HG03442 (cell line): ENCODE measurements around the gene PAPOLG.

Experiments used
- ATAC-seq: cut with Tn5 transposase; IDR thresholded peaks from one replicate; pipeline ENCODE4 v1.9.1; 2021; ENCODE audit warnings: mild to moderate bottlenecking, moderate library complexity; ENCODE audit not compliant: unreplicated experiment

Gene PAPOLG

DNA sequence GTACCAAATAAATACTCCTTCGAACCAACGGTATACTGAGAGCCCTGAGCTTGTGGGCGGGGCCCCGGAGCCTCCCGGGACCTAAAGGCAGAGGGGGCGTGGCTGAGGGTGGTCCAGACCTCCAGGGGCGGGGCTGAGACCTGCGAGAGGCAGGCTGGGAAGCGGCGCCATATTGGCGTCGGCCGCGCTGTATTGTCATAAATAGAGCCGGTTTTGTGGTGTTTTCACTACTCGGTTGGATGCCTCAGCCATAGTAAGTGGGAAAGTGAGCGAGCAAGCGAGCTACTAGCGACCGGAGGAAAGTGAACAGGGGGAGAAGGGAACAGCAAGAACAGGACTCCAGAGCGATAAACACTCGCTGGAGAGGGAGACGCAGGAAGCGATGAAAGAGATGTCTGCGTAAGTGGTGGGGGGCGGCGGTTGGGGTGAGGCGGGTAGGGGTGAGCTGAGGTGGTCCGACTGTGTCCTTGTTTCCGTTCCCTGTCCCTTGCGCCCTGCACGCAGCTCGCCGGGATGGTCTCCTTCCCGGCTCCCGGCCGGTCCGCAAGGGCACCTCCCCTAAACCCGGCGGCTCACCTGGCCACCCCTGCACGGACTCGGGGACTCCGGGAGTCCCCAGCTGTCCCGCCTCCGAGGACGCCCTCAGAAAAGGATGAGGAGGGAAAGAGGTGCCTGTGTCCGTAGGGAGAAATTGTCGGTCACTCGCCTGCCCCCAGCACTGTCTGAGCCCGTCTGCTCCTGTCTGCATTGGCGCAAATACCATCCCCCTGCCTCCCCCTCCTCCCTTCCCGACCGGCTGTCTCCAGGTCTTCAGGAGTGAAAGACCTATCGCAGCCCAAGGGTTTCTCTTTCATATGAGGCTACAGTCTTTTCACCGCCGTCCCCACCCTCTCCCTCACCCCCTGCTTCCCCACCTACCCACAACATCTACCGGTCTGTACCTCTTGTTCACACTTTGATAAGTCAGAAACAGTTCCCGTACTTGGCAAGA, at the start of gene PAPOLG:
Gene PAPOLG (plus strand): TSS at position 172 of the 991 bp plus-strand sequence. CDS start 211 bp downstream, at position 383.
- peak; percentile 98 for ATAC-seq

DNA sequence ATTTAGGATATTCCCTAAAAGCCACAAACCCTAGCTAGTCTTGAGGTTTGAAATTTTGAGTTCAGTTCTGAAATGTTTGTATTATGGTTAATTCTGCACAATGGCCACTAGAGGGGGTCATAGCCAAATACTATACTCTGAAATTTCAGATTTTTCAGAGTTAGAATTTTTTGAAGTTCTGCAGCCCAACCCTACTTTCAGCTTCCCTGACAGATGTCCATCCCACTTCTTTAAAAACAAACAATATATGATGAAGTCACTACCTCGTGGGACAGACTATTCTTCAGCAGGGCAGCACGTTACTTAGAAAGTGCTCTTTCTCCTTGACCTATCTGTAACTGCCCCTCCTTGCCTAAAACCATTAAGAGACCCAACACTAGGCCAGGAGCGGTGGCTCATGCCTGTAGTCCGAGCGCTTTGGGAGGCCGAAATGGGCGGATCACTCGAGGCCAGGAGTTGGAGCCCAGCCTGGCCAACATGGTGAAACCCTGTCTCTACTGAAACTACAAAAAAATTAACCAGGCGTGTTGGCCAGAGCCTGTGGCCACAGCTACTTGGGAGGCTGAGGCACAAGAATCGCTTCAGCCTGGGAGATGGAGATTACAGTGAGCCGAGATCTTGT, 48.2 kb upstream of the PAPOLG start:
- peak; percentile 42 for ATAC-seq

DNA sequence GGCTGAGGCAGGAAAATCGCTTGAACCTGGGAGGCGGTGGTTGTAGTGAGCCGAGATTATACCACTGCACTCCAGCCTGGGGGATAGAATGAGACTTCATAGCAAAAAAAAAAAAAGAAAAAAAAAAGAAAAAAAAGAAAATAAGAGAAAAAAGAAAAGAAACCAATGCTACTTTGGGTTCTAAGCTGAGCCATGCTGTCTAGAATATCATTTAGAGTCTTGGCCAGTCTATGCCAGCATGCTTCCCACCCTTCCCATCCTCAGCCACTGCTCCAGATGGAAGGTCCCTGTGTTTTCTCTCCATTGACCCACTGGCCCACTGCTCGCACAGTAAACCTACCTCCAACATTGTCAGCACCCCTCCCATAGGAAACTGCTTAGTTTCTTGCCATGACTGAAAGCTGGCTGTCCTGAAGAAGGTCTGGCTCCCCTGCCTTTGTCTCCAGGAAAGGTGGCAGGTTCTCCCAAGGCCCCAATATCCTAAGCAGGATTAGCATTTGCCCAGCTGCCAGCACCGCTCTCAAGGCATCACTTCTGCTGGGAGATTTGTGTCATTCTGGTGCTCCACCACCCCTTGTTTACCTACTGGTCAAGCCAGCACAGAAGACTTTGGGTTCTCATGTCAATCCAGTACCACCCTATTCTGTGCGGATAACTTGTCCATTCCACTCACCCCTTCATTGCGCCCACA, 47.3 kb upstream of the PAPOLG start:
- ATAC-seq: no peak

DNA sequence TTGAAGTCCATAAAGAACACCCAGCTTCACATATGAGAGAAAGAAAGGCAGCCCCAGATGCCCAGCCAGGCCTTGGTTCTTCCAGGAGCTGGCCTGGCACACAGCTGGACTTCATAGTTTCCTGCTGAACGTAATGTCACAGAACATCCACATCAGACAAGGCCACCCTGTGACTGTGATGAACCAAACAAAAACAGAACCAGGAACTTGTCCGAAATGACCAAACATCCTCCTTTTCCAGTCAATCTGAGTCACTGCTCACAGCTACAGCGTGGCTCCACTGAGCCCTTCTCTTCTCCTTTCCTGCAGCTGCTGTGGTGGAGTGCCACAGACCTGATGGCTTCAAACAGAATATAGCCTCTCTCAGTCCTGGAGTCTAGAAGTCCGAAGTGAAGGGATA, 45.4 kb upstream of the PAPOLG start:
- no peak for ATAC-seq

DNA sequence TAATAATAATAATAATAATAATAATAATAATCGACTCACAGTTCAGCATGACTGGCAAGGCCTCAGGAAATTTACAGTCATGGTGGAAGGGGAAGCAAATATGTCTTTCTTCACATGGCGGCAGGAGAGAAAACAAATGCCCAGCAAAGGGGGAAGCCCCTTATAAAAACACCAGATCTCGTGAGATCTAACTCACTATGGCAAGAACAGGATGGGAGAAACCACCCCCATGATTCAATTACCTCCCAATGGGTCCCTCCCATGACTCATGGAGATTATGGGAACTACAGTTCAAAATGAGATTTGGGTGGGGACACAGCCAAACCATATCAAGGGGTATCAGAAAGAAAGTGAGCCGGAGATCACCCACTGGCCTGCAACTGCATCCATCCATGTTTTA, 40.5 kb upstream of the PAPOLG start:
- ATAC-seq: no peak

DNA sequence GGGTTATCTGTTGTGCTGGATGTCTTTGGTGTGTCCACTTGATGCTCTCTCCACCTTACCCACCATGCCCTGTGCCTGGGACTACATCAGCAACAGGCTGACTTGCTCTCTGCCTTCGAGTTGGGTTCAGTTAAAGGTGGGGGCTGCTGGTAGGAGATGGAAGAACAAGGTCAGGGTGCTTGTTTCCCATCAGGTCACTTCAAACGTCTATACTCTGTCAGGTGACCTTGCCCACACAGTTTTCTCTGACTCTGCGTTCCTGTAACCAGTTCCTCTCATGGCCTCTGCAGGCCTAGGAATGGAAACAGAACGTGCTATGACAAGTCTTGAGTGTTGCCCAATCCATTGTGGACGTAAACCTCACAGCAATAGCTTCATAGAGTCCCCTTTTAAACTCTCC, 38.4 kb upstream of the PAPOLG start:
- ATAC-seq: no peak

DNA sequence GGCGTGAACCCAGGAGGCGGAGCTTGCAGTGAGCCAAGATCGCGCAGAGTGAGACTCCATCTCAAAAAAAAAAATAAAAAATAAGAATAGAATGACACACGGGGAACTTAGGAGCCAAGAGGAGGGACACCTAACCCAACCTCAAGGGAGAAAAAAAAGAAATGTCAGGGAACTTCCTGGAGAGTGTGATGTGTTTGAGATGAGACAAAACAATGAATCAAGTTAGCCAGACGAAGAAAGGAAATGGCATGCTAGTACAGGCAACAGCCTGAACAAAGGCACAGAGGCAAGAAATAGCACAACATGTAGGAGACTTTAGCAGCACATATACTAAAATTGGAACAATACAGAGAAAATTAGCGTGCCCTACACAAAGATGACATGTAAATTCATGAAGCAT, 36.7 kb upstream of the PAPOLG start:
- ATAC-seq: no peak

DNA sequence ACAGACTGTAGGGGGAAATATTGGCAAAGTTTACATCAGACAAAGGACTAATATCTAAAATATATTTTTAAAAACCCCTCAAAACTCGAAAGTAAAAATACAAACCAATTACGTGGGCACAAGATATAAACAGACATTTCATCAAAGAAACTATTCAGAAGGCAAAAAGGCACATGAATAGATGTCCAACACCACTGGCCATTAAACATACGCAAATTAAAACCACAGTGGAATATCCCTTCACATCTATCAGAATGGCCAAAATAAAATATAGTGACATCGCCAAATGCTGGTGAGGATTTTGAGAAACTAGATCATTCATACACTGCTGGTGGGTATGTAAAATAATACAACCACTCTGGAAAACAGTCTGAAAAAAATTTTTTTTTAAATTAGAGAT, 30.6 kb upstream of the PAPOLG start:
- no peak for ATAC-seq

DNA sequence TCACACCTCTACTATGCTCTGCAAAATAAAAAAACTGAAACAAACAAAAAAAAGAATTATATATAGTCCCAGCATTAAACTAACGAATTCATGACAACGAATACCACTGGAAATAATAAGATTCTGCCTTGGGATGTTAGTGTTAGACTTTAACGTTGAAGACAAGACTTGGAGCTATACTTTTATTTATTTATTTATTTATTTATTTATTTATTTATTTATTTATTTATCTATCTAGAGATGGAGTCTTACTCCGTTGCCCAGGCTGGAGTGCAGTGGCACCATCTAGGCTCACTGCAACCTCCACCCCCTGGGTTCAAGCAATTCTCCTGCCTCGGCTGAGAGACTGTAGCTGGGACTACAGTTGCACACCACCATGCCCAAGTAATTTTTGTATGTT, 27.2 kb upstream of the PAPOLG start:
- no peak for ATAC-seq

DNA sequence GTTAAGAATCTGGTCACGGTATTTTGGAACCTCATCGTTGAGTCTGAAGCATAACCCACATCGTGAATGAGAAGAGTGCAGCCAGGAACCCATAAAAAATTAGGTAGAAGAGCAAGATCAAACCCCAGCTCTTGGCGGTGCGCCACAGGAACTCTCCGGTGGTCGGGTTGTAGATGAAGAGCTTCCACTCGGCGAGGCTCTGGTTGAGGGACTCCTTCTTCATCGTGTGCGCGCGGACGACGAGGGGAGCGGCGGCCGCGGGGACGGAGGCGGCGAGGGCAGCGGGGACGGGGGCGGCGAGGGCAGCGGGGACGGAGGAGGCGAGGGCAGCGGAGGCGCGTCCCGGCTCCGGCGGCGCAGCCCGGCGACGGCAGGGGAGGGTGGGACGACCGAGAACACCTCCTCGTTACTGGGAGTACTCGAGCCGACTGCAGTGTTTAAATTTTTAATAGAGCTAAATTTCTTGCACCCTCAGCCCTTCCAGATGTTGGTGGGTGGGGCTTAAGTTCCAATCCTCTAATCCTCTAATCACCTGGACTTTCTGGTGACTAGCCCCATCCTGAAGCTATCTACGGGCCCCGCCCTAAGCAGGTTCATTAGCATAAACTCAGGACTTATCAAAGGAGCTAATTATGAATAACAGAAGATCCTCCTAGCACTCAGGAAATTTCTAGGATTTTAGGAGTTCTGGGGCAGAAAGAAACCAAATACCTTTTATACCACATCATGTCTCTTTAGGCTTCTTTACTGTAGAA, 20.4 kb upstream of the PAPOLG start:
- ATAC-seq: no peak

DNA sequence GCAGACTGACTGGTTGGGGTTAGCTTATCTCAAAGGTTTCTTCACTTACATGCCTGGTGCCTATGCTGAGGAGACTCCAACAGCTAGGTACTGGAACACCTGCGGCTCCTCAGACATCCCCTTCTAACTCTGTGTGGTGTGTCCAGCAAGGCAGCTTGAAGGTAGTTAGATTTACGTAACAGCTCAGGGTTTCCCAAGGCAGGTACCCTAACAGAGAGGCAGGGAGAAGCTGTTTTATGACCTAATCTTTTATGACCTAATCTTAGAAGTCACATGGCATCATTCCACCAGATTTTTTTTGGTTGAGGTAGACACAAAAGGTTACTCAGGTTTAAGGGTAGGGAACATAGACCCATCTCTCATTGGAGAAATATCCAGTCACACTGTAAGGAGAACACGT, 17.4 kb upstream of the PAPOLG start:
- ATAC-seq: no peak

DNA sequence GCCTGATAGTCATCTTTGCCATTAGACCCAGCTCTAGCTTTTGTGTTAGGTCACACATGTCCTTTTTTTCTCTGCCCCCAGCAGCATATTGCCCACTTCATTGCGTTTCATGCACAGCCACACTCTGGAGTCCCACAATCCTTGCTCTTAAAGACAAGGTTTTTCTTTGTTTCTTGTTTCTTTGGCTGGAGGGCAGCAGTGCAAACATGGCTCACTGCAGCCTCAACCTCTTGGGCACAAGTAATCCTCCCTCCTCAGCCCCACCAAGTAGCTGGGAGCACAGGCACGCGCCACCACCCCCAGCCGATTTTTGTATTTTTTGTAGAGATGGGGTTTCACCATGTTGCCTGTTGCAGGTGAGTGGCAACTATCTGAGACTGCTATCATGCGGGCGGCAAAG, 16.9 kb upstream of the PAPOLG start:
- ATAC-seq: no peak

DNA sequence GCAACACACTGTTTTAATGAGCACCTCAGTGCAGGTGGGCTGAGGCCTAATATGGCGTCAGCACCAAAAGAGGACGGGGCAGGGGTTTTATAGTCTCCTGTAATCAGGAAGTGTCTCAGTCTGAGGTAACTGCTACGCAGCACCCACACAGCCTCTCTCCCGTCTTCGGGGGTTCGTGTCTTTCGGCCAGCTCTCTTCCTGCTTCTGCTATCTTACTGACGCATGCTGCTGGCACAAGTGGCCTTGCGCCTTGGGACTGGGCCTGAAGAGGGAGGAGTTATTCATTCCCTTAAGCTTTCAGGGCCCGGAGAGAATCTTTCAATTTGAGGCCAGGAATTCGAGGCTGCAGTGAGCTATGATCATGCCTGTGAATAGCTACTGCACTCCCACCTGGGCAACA, 14.5 kb upstream of the PAPOLG start:
- ATAC-seq: no peak

DNA sequence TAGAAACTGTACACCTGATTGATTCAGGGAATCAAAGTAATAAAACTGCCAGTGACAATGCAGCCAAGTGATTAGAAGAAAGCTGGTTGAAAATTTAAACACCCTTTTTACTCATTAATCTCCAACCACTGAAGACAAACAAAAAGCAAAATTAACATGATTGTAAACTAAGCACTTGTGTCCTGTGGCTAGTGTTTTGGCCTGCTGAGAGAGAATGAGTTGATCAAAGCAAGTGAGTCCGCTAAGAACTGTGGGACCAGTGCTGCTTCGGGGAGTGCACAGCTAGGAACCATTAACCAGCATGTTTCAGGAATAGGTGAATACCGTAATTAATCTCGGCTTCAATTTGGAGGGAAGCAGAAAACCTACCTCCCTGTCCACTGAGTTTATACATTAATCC, 13.6 kb upstream of the PAPOLG start:
- no peak for ATAC-seq

DNA sequence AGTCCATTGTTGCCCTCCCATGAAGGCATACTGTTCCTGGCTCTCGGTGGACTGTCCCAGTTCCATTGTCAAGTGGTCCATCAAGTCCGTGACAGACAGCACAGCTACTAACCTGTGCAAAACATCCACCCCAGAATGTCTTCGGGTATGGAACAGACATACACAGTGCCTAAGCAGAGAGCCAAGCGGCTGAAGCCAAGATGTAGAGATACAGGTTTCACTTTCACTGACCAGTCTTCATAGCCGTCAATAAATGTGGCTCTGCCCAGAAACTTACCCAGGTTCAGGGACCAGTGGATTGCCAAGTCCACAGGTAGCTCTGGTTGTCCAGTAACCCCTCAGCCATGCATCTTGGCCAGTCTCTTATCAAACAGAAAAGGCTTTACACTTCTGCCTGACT, 10.7 kb upstream of the PAPOLG start:
- no peak for ATAC-seq

DNA sequence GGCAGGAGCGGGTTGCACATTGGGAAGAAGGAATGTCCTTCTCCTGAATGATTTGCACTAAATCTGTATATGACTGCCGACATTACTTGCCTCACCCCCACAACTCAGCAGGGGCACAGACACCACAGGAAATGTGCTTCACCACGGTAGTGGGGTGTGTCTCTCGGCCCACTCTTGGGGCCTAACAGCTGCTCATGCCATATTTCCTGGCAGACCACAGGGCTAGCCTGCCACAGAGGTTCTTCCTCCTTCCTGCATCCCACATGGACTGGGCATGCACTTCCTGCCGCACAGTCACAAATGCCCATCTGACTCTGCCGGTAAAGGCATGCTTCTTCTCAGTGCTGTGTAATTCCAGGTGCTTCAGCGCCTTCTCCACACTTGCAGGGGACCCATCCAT, 10.3 kb upstream of the PAPOLG start:
- ATAC-seq: no peak

DNA sequence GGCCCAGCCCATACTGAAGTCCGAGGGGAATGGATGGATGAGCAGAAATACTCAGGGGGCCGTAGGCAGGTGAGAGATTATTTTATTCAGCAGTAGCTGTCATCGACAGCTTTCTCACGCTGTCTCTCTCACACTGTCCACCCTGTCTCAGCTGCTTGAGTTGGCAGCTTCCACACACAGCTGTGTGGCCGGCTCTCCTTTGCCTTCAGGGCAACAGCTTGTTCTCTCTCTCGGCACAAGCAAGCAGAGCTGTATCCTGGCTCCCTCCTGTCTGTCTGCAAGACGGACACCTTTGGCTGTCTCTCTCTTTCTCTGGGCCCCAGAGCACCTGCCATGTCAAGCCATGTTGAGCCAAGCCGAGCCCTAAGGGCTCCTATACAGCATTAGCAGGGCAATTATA, 9.8 kb upstream of the PAPOLG start:
- no peak for ATAC-seq

DNA sequence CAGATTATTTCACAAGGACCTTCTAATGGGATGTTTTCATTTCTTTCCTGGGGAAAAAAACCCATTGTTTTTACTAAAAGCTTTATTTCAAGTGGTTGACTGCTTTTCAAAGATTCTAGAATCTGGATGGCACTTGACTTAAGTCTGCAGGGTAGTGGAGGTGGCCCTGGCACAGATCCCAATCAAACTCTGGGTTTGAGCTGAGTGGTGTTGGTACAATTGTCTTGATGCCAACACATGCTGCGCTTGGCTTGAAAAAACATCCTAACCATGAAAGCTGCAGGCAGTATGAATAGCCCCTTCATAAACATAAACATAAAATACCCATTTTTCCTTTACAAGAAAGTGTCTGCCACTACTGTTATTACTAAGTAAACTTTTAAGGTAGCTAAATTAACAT, 3.6 kb downstream of the PAPOLG start:
- no peak for ATAC-seq

DNA sequence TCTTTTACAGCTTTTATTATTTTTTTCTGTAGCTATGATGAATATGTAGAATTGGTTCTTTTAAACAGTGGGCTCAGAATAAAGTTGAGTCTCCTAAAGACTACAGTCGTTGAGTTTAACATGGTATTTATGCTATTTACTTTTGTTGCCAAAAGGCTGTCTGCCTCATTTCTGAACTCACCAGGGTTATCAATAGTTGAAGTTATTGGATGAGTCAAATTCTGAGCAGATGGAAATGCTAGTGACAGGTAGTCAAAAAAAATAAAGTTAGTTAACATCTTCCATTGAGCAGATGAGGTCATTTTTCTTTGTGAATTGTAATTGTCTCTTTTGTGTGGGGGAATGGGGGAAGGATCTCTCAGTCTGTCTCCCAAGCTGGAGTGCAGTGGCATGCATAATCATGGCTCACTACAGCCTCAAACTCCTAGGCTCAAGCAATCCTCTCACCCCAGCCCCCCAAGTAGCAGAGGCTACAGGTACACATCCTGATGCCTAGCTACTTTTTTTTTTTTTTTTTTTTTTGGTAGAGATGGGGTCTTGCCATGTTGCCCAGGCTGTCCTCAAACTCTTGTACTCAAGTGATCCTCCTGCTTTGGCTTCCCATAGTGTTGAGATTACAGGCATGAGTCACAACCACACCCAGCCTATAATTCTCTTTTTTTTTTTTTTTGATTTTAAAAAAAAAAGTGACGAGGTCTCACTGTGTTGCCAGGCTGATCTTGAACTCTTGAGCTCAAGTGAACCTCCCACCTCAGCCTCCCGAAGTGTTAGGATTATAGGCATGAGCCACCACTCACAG, 8.9 kb downstream of the PAPOLG start:
- no peak for ATAC-seq

DNA sequence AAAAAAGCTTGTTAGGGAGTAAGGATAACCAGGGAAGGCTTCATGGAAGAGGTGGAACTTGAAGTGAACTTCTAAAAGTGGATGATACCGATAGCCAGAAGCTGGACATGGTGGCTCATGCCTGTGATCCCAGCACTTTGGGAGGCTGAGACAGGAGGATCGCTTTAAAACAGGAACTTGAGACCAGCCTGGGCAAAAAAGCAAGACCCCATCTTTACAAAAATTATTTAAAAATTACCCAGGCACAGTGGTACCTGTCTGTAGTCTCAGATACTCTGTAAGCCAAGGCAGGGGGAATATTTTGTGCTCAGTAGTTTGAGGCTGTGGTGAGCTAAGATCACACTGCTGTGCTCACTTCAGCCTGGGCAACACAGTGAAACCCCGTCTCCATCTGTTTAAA, 10.2 kb downstream of the PAPOLG start:
- no peak for ATAC-seq
